HG03025 (cell line): ENCODE results near the gene ZDHHC17.
"Not testable (repeated sequence)": the region's sequence is repeated elsewhere in the genome, so short reads cannot be mapped to it uniquely, and the experiment has no call there.

Source experiments
- ATAC-seq: cut with Tn5 transposase; IDR thresholded peaks from one replicate; pipeline ENCODE4 v1.9.1; 2021; ENCODE audit warnings: mild to moderate bottlenecking, moderate library complexity; ENCODE audit not compliant: unreplicated experiment, low FRiP score

Gene ZDHHC17

GRCh38 chr12:76765598-76765997, 1.7 kb downstream of the ZDHHC17 start:
- no peak for ATAC-seq

GRCh38 chr12:76766161-76766560, 2.2 kb downstream of the ZDHHC17 start:
- no peak for ATAC-seq

GRCh38 chr12:76768576-76768975, 4.7 kb downstream of the ZDHHC17 start:
- no peak for ATAC-seq

- peak; percentile 100 for ATAC-seq
These were observed 13.9 kb downstream of the ZDHHC17 start for GRCh38 chr12:76777765-76778216.

GRCh38 chr12:76778364-76778763, 14.4 kb downstream of the ZDHHC17 start:
- ATAC-seq, result no peak

GRCh38 chr12:76779310-76779709, 15.4 kb downstream of the ZDHHC17 start:
- not testable (repeated sequence) for ATAC-seq

GRCh38 chr12:76781321-76781720, 17.4 kb downstream of the ZDHHC17 start:
- no peak for ATAC-seq

- ATAC-seq, result no peak
These were observed 18.6 kb downstream of the ZDHHC17 start for GRCh38 chr12:76782526-76782925.

GRCh38 chr12:76784600-76785051, 20.7 kb downstream of the ZDHHC17 start:
- ATAC-seq, result no peak

GRCh38 chr12:76785407-76785806, 21.5 kb downstream of the ZDHHC17 start:
- ATAC-seq, result no peak

- no peak for ATAC-seq
These were observed 23.1 kb downstream of the ZDHHC17 start for GRCh38 chr12:76786986-76787385.

- ATAC-seq, result no peak
These were observed 23.8 kb downstream of the ZDHHC17 start for GRCh38 chr12:76787689-76788088.

GRCh38 chr12:76789335-76790050, 25.6 kb downstream of the ZDHHC17 start:
- ATAC-seq, result no peak

- no peak for ATAC-seq
These were observed 26.9 kb downstream of the ZDHHC17 start for GRCh38 chr12:76790564-76791552.

GRCh38 chr12:76792828-76793227, 28.9 kb downstream of the ZDHHC17 start:
- no peak for ATAC-seq

GRCh38 chr12:76798864-76799263, 34.9 kb downstream of the ZDHHC17 start:
- ATAC-seq, result no peak

- no peak for ATAC-seq
These were observed 35.4 kb downstream of the ZDHHC17 start for GRCh38 chr12:76799362-76799761.

- no peak for ATAC-seq
These were observed 38.1 kb downstream of the ZDHHC17 start for GRCh38 chr12:76802060-76802459.

- no peak for ATAC-seq
These were observed 40.6 kb downstream of the ZDHHC17 start for GRCh38 chr12:76804435-76804976.

GRCh38 chr12:76810671-76811419, 46.9 kb downstream of the ZDHHC17 start:
- ATAC-seq, result no peak
